ENCODE data around the gene RRAS2.
"Not testable (repeated sequence)": the region's sequence is repeated elsewhere in the genome, so short reads cannot be mapped to it uniquely, and the experiment has no call there.

RRAS2 gene

DNA sequence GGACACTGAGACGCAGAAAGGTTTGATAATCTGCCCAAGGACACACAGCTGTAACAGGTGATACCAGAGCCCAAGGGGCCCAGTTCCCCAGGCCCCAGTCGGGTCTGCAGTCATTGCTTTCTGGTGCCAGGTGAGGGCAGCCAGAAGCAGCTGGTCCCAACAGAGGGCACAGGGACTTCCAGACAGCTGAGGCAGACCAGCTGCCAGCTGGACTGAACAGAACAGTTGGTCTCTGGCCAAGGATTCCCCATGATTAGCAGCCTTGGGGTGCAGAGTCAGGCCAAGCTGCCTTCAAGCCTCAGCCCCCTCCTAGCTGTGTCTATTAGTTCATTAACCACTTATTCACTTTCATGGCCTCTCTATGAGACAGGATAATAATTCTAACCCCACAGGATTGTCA, 105.6 kb downstream of the RRAS2 start:
- no peak for DNase-seq

DNA sequence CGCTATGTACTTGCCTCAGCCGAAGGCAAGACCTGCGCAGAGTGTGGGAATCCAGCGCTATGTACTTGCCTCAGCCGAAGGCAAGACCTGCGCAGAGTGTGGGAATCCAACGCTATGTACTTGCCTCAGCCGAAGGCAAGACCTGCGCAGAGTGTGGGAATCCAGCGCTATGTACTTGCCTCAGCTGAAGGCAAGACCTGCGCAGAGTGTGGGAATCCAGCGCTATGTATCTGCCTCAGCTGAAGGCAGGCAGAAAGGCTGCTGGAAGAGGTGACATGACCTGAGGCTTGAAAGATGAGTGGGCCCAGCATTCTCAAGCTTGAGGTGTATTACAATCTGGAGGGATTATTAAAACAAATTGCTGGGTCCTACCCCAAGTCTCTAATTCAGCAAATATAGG, 106.5 kb downstream of the RRAS2 start:
- DNase-seq = not testable (repeated sequence)

DNA sequence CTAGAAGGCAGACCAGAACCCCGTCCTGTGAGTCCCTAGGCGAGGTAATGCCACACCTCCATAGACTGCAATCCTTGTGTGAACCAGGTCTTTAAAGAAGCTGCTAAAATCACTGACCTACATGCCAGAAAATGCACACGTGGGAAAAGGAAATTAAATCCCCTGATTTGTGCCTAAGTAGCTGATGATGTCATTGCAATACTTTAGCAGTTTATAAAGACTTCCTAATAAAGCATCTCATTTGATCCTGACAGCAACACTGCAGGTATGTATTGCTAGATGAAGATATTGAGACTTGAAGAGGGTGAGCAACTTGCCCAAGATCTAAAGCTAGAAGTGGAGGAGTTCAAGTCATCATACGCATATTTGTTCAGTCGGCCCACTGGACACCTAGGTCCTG, 107.2 kb downstream of the RRAS2 start:
- no peak for DNase-seq

DNA sequence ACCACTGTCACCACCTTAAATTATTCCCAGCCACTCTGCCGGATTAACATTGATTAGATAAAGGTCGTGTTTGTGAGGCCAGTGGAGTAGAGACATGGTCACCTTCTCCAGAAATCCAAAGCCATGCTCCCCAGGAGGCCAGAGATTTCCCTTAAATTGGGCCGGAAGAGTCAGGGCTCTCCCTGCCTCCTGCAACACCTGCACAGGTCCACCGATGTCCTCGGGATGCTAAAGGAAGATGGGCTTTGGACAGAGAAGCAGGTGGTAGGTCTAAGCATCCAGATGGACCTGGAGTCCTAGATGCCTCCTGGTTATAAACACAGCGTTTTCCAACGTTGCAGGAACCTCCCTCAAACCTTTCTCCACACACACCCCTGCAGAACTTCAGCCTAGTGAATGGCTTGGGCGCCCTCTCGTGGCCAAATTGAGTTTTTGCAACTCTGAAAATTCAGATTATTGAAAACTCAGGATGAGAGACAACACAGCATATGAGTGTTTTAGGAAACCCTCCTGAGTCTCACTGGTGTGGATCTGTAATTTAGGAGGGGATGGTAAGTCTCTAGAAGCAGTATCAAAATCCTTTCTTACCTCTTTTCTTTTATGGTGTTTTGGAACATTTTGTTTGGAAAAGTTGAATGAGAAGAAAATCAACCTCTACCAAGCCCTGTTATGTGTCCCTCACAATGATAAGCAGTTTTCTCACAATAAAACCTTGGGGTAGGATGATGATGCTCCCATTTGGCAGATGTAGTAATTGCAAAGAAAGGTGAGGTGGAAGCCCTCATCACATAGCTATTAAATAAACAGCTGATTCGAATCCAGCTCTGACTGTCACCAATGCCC, 109.6 kb downstream of the RRAS2 start:
- peak; percentile 54 for DNase-seq

DNA sequence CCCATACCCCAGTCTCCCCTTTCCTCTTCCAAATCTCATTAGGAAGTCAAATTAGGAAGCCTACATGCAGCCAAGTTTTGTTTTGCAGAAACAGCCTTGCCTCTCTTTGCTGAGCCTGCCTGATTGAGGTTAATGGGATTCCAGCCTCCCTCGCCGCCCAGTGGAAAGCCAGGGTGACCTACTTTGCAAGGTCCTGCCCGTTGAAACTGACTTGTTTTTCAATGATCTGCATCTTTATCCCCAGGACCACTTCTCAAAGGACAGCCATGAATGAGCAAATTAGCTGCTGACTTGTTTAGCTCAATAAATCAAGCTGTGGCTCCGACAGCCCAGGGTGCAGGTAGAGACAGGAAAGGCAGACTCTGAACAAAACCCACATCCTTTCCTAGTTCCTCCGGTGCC, 110.4 kb downstream of the RRAS2 start:
- no peak for DNase-seq

DNA sequence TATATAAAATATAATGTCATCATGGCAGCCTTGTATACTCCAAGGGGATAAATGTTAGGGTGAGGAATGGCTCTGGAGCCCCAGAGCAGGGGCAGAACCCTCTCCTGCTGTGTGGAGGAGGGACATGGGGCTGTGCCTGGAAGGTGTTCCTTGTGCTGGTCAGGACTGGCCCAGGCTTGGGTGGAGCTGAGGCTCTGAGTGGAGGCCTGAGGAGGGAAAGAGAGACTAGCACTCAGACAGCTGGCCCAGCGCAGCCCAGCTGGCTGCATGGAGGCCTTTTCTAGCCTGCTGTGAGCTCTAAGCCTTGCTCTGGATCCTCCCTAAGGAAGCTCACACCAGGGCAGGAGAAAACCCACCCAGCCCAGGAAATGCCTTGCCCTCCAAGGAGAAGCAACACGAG, 113.5 kb downstream of the RRAS2 start:
- no peak for DNase-seq

DNA sequence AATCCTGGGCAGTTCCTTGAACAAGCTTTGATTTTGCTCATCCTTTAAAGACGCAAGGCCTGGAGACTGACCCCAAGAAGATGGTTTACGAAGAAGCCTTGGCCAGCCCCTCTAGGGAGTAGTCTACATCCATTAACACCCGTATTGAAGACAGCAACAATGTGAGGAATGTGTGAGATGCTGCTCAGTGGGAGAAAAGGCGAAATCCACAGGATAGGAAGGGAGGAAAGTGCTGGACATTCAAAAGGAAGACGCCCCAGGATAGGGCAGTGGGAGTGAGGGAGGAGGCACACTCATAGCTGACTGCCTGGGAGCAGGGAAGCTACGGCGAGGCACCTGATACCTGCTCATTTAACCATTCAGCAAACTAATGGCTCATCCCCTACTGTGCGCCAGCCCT, 114.1 kb downstream of the RRAS2 start:
- DNase-seq = no peak

DNA sequence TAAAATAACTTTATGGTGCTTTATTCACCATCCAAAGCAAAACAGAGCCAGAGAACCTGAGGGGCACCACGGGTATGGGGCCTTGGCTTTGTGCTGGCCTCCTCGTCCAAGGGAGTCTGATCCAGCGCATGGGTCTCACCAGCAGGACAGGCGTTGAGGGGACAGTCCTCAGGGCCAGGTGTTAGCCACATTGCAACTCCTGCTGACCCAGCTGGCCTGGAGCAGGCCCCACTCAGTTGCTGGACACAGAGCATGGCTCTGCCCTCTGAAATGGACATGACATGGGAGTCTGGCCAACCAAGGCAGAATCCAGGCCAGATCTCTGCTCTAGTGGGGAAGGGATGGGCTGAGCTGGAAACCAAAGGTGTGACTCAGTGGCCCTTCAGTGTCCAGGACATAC, 116.2 kb downstream of the RRAS2 start:
- DNase-seq = no peak

DNA sequence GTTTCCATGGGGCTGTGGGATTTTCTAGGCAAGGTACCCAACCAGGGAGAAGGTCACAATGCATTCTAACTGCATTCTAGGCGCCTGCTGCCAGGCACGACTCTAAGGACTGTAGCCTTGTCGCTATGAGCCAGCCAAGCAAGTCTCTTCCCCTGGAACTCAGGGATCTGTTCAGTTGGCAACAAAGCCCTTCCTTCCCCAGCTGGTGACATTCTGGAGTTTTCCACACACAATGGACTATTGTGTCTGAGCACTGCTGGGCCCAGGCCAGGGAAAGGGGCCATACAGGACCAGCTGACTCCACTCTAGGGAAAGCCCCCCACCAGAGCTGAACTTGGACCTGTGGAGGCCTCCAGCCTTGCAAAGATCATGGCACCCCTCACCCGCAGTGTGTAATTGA, 116.8 kb downstream of the RRAS2 start:
- no peak for DNase-seq

DNA sequence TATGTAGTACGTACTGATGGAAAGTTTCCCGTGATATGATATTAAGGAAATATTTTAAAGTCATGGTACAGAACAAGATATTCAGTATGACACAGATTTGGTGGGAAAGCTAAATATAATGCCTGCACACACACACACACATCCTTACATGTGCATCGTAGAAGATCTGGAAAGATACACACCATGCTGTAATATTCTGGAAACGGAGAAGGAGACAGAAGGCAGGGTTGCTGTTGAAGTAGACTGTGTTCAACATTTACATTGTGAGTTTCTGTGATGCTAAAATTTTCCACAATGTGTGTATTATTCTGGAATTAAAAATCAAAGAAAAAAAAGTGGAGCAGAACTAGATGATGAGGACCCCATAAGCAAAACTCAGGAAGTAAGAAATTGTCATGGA, 118.0 kb downstream of the RRAS2 start:
- DNase-seq = no peak

DNA sequence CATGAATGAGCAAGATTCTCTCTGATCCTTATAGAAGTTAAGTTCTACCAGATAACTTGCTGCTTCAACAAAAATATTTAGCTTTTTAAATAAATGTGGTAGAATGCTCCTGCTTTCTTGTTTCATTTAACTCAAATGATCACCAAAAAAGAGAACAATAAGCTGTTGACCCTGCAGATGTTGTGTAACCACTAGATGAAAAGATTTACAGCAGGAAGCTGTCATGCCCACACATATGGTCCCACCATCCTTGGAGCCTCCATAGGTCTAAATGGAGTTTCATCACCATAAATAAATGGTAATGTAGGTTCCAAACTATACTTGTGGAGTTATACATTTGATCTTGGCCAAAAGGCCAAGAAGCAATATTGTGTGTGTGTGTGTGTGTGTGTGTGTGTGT, 118.8 kb downstream of the RRAS2 start:
- no peak for DNase-seq

DNA sequence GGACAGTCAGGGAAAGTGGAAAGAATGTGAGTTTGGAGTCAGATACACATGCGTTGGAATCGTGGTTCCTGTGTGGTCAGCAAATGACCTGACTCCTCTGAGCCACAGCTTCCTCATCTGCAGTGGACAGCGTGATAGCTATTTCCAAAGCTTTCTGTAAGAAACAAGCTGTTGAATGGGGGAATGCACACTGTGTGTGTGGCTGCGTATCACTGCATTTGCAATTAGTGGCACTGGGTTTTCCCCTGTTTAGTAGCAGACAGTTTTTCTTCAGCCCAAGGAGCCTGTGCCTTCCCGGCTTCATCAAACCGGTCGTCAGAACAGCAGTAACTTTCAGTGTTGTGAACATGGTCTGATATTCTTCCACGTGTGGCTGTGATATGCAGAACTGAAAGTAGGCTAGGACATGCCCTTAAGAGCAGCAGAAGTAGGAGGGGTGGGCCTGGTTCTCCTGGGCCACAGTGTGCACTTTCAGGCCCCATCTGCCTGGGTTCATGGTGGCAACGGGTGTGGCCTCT, 121.5 kb downstream of the RRAS2 start:
- no peak for DNase-seq

DNA sequence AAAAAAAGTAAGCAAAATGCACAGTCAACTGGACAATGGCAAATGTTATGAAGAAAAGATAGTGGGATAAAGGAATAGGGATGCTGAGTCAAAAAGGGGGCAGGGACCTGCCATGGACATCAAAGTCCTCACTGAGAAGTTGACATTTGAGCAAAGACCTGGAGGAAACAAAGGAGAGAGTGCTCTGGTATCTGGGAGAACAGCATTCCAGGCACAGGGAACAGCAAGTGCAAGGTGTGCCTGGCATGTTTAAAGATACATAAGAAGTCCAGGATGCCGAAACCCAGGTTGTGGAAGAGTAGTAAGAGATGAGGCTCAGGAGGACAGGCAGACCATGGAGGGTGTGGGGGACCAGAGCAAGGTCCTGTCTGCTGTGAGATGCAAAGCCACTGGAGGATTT, 123.3 kb downstream of the RRAS2 start:
- DNase-seq = no peak

DNA sequence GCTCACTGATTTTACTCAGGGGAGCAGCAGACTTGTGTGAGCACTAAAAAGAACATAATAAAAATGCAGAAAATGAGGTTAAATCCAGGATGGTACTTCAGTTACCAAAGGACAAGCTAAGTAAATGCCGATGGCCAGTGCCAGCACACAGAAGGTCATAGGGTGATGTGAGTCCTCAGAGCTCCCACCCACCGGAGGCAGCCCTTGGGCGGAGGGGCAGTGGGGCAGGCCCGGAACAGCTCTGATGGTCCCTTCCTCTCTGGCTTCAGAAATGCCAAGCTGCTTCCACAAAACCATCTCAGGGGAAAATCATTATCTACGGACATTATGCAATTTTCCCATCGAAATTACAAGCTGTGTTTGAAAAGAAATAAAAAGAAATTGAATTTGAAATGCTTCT, 124.5 kb downstream of the RRAS2 start:
- no peak for DNase-seq

DNA sequence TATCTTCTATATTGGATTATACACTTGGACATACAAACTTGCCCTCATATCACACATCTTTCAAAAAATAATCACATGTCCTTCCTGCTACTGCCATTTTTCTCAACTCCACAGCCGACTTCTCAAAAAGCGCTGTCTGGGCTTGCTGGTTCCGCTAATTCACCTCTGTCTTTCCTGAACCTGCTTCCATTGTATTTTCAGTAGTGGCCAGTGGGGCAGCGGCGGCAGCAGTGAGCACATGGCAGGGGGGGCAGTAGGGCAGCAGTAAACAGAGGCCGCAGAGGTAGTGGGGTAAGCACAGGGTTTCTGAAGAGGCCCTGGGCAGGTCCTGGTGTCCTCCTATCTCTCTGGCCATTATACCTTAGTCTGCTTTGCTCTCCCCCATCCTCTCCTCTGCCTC, 126.3 kb downstream of the RRAS2 start:
- DNase-seq = no peak

DNA sequence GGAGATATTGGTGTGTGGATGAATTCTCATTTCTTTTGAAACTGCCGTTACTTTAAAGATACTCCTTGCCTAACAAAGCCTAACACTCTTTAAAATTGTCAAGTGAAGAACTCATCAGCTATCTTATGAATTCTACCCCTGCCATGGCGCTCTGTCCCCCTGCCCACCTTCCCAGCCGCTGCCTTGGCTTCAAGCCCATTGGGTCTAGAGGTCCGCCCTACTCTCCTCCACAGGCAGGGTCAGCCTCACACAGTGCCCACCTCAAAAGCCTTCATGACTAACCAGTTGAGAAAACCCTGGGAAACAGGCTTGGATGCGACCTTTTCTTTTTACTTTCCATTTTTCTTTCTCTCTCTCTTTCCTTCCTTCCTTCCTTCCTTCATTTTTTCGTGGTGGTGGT, 128.6 kb downstream of the RRAS2 start:
- DNase-seq = no peak

DNA sequence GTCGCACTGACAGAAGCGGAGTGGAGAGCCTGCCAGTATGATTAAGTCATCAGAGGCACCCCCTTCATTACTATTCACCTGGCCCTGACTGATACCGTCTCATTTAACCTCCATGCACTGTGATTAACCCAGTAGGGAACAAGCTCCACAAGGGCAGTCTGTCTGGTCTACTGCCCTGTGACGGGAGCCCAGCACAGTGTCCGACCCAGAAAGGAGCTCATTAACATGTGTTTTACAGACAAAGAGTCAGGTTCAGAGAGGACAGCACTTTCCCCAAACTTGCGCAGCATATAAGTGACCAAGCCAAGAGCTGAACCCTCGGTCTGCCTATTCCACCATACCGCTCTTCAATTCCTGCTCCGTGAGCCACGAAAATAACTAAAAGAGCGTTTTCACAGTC, 129.5 kb downstream of the RRAS2 start:
- DNase-seq = no peak

DNA sequence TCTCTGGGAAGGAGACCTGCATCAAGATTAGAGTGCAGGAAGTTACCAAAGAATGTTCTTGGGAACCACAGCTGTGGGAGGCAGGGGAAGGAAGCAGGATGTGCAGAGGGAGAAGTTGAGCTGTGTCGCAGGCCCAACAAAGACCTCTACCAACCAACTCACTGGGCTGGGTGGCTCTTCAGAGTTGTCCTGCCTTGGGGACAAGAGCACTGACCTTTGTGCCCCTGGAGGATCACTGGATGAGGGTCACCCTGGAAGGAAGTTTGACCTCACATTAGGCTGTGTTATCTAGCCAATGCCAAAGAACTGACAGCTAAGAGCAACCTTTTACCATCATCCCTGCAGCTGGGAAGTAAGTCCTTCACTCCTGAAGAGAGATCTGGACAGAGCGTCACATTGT, 130.6 kb downstream of the RRAS2 start:
- no peak for DNase-seq

Measured in NCI-H1694 treated with DMSO at 0.1 percent for 48 hours (cell line).